Hepatocyte (in vitro differentiated cells): ENCODE results near the gene STMN3. TPM values are rescaled to one million over a fixed set of nuclear protein-coding genes. Genes with fewer than 3 reads are reported as not detected.

Experiments used
- DNase-seq: peaks from one replicate; pipeline ENCODE4 v3.0.0-alpha.2; 2016; ENCODE audit warnings: low spot score
- H2AFZ ChIP-seq: fragments of 200-600 bp; sonication (generic); 2 replicates; pipeline ENCODE4 v1.6.0; 2016; ENCODE audit warnings: antibody characterized with exemption, mild to moderate bottlenecking
- H3K27ac ChIP-seq: fragments of 200-600 bp; sonication (generic); 2 replicates; pipeline ENCODE4 v1.5.1; 2016; ENCODE audit warnings: mild to moderate bottlenecking
- H3K27me3 ChIP-seq: fragments of 200-600 bp; sonication (generic); 2 replicates; pipeline ENCODE4 v1.6.1; 2016
- H3K36me3 ChIP-seq: fragments of 200-600 bp; sonication (generic); replicated peaks from 2 replicates; pipeline ENCODE4 v1.5.1; 2016; ENCODE audit warnings: low read depth; ENCODE audit not compliant: insufficient read depth
- H3K4me1 ChIP-seq: fragments of 200-600 bp; sonication (generic); 2 replicates; pipeline ENCODE4 v1.5.1; 2016; ENCODE audit warnings: mild to moderate bottlenecking, moderate library complexity; ENCODE audit not compliant: insufficient read depth
- H3K4me2 ChIP-seq: fragments of 200-600 bp; sonication (generic); 2 replicates; pipeline ENCODE4 v1.6.0; 2016
- H3K4me3 ChIP-seq: fragments of 200-600 bp; sonication (generic); 2 replicates; pipeline ENCODE4 v1.5.1; 2016; ENCODE audit warnings: mild to moderate bottlenecking
- H3K79me2 ChIP-seq: fragments of 200-600 bp; sonication (generic); 2 replicates; pipeline ENCODE4 v1.6.0; 2017; ENCODE audit warnings: mild to moderate bottlenecking
- H3K9me2 ChIP-seq: fragments of 200-600 bp; sonication (generic); replicated peaks from 2 replicates; pipeline ENCODE4 v1.6.0; 2017; ENCODE audit warnings: mild to moderate bottlenecking; ENCODE audit not compliant: insufficient read depth
- H3K9me3 ChIP-seq: fragments of 200-600 bp; sonication (generic); 2 replicates; pipeline ENCODE4 v1.5.1; 2016; ENCODE audit warnings: low read depth, mild to moderate bottlenecking
- H4K20me1 ChIP-seq: fragments of 200-600 bp; sonication (generic); 2 replicates; pipeline ENCODE4 v1.6.0; 2016; ENCODE audit warnings: mild to moderate bottlenecking; ENCODE audit not compliant: insufficient read depth, poor library complexity, severe bottlenecking
- CTCF ChIP-seq: fragments of 200-600 bp; sonication (generic); IDR thresholded peaks from 2 replicates; pipeline ENCODE4 v1.5.1; 2016; ENCODE audit warnings: antibody characterized with exemption, mild to moderate bottlenecking; ENCODE audit not compliant: poor library complexity
- EZH2 ChIP-seq: fragments of 200-600 bp; sonication (generic); IDR thresholded peaks from 2 replicates; pipeline ENCODE4 v1.6.1; 2016; ENCODE audit warnings: antibody characterized with exemption, mild to moderate bottlenecking, borderline replicate concordance
- EZH2phosphoT487 ChIP-seq: fragments of 200-600 bp; sonication (generic); IDR thresholded peaks from one replicate; pipeline ENCODE4 v1.6.1; 2018; ENCODE audit warnings: antibody characterized with exemption, mild to moderate bottlenecking, low read depth, moderate library complexity; ENCODE audit not compliant: unreplicated experiment, severe bottlenecking
- WGBS: methylation state at CpG from one replicate; pipeline ENCODE4 v1.1.6; 2016; ENCODE audit warnings: low lambda C conversion rate; ENCODE audit errors: missing lambda C conversion rate; 5-methylcytosine and 5-hydroxymethylcytosine counted together
- polyA plus RNA-seq: library from polyadenylated mRNA; unstranded; fragments of >200 nt; fragmentation: Nextera tagmentation; extraction: Ambion mirVana; gene quantifications from 2 replicates; pipeline ENCODE4 v1.2.1, GENCODE V29; 2016
- total RNA-seq: library from RNA; depleted of rRNA; stranded (reverse); fragments of >200 nt; gene quantifications from 2 replicates; pipeline ENCODE4 v1.2.3, GENCODE V29; 2014

Gene STMN3
- total and polyA plus RNA-seq, 2 experiments from 2014 or later: 14.4 to 18.2 TPM

GRCh38 chr20:63657260-63657936 is 4.2 kb upstream of the STMN3 start:
- Histone ChIP-seq H3K36me3 (no peaks in the 10 kb centered on the region), H3K9me2 (no peaks in the 10 kb centered on the region), H3K27me3 (no peaks in the 10 kb centered on the region), H2AFZ (peak overlapping the region; percentile 46), H3K4me1 (peaks cover 7% of the 10 kb centered on the region), H3K9me3 (no peaks in the 10 kb centered on the region), H3K4me2 (peak overlapping the region; percentile 72), H4K20me1 (no peaks in the 10 kb centered on the region), H3K27ac (peak overlapping the region; percentile 62), H3K79me2 (peaks cover 10% of the 10 kb centered on the region), H3K4me3 (no peak overlapping the region)
- DNase-seq: no peak
- WGBS: 87% methylated on average over 31 of the region's 31 CpGs
- no peak for TF ChIP-seq EZH2
- TF ChIP-seq EZH2phosphoT487: no peak
- no peak for TF ChIP-seq CTCF

- H3K4me1 ChIP-seq: peaks cover 10% of the 10 kb centered on the region
- TF ChIP-seq EZH2phosphoT487 (no peak), EZH2 (no peak), CTCF (no peak)
Measured at GRCh38 chr20:63656451-63656850, 3.2 kb upstream of the STMN3 start.

GRCh38 chr20:63655249-63655648 is 2.0 kb upstream of the STMN3 start:
- H3K4me1 ChIP-seq: peaks cover 10% of the 10 kb centered on the region
- WGBS: 64% methylated on average over 4 of the region's 4 CpGs
- TF ChIP-seq CTCF (no peak), EZH2 (no peak), EZH2phosphoT487 (no peak)
- H3K27ac ChIP-seq: no peak overlapping the region
- no peak for DNase-seq
- no peaks in the 10 kb centered on the region for H3K9me3 ChIP-seq
- H3K4me2 ChIP-seq: no peak overlapping the region
- peaks cover 11% of the 10 kb centered on the region for H4K20me1 ChIP-seq
- no peak overlapping the region for H3K4me3 ChIP-seq
- peaks cover 3% of the 10 kb centered on the region for H3K27me3 ChIP-seq
- H3K9me2 ChIP-seq: no peaks in the 10 kb centered on the region
- H3K36me3 ChIP-seq: no peaks in the 10 kb centered on the region
- no peak overlapping the region for H2AFZ ChIP-seq
- H3K79me2 ChIP-seq: peaks cover 10% of the 10 kb centered on the region

More at GRCh38 chr20:63656451-63656850, 3.2 kb upstream of the STMN3 start:
- no peak overlapping the region for H3K27ac ChIP-seq
- no peaks in the 10 kb centered on the region for H3K9me3 ChIP-seq
- H3K9me2 ChIP-seq: no peaks in the 10 kb centered on the region
- H3K36me3 ChIP-seq: no peaks in the 10 kb centered on the region
- no peak overlapping the region for H3K4me2 ChIP-seq
- H3K79me2 ChIP-seq: peaks cover 10% of the 10 kb centered on the region
- H3K4me3 ChIP-seq: no peak overlapping the region
- H3K27me3 ChIP-seq: peaks cover 3% of the 10 kb centered on the region
- WGBS: 89% methylated on average over 3 of the region's 3 CpGs
- DNase-seq: no peak
- no peak overlapping the region for H2AFZ ChIP-seq
- H4K20me1 ChIP-seq: peaks cover 6% of the 10 kb centered on the region
